GM12891 (cell line): Measurements from ENCODE around the gene SMS.

Experiments
- PAX5 ChIP-seq: IDR thresholded peaks from 2 replicates; pipeline ENCODE4 v1.6.1; 2011; ENCODE audit warnings: low read length, moderate library complexity, mild to moderate bottlenecking; ENCODE audit not compliant: insufficient read depth, severe bottlenecking
- POLR2A ChIP-seq: IDR thresholded peaks from 2 replicates; pipeline ENCODE4 v1.6.1; 2011; ENCODE audit warnings: low read depth, low read length, control low read depth
- POLR2AphosphoS5 ChIP-seq: IDR thresholded peaks from 2 replicates; pipeline ENCODE4 v1.6.1; 2011; ENCODE audit warnings: low read depth, low read length, control low read depth
- POU2F2 ChIP-seq: IDR thresholded peaks from 2 replicates; pipeline ENCODE4 v1.6.1; 2011; ENCODE audit warnings: low read depth, mild to moderate bottlenecking, control low read depth, low read length, moderate library complexity
- SPI1 ChIP-seq: IDR thresholded peaks from 2 replicates; pipeline ENCODE4 v1.6.1; 2011; ENCODE audit warnings: low read depth, low read length, control low read depth
- TAF1 ChIP-seq: IDR thresholded peaks from 2 replicates; pipeline ENCODE4 v1.6.1; 2011; ENCODE audit warnings: low read depth, low read length, control low read depth

DNA sequence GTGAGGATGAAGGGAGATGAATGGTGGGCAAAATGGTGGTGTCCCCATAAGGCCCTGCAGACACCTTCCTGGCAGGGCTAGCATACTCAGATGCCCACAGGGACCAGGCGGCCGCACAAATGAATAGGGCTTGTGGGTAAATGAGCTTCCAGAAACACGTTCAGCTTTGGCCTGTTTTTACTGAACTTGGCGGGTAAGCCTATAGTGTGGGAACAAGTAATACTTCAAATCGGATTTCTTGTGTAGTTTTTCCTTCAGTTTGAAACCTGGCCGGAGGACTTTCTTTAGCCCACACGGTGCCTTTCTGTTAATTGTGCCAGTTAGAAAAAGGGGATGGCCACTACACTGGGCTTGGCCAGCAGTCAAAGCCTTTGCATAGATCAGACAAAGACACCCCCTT is 22.8 kb downstream of the SMS start:
- TF ChIP-seq POLR2A: no peak
- TF ChIP-seq POLR2AphosphoS5: no peak
- no peak for TF ChIP-seq SPI1
- TF ChIP-seq TAF1: no peak
- no peak for TF ChIP-seq PAX5
- TF ChIP-seq POU2F2: no peak
